HG03521 (cell line): ENCODE data around the gene ADAMTS19.

Experiments
- ATAC-seq: cut with Tn5 transposase; IDR thresholded peaks from one replicate; pipeline ENCODE4 v1.9.1; 2021; ENCODE audit warnings: mild to moderate bottlenecking, moderate library complexity; ENCODE audit not compliant: unreplicated experiment

ADAMTS19 gene

GRCh38 chr5:129465776-129466344, 5.8 kb downstream of the ADAMTS19 start:
- no peak for ATAC-seq

GRCh38 chr5:129474544-129474943, 14.4 kb downstream of the ADAMTS19 start:
- no peak for ATAC-seq

- ATAC-seq, result no peak
Observed at GRCh38 chr5:129476751-129477150, 16.7 kb downstream of the ADAMTS19 start.

GRCh38 chr5:129477532-129477931, 17.4 kb downstream of the ADAMTS19 start:
- ATAC-seq, result no peak

GRCh38 chr5:129481161-129481560, 21.1 kb downstream of the ADAMTS19 start:
- ATAC-seq, result no peak

- no peak for ATAC-seq
Observed at GRCh38 chr5:129496421-129496820, 36.3 kb downstream of the ADAMTS19 start.

- no peak for ATAC-seq
Observed at GRCh38 chr5:129496864-129497595, 36.9 kb downstream of the ADAMTS19 start.

- peak; percentile 58 for ATAC-seq
Observed at GRCh38 chr5:129499208-129499852, 39.2 kb downstream of the ADAMTS19 start.

- no peak for ATAC-seq
Observed at GRCh38 chr5:129500101-129500500, 40.0 kb downstream of the ADAMTS19 start.

- no peak for ATAC-seq
Observed at GRCh38 chr5:129506086-129506485, 46.0 kb downstream of the ADAMTS19 start.

- no peak for ATAC-seq
Observed at GRCh38 chr5:129506950-129507349, 46.9 kb downstream of the ADAMTS19 start.

- ATAC-seq, result no peak
Observed at GRCh38 chr5:129507527-129507926, 47.4 kb downstream of the ADAMTS19 start.

- ATAC-seq, result no peak
Observed at GRCh38 chr5:129508606-129509005, 48.5 kb downstream of the ADAMTS19 start.

- no peak for ATAC-seq
Observed at GRCh38 chr5:129509363-129509975, 49.4 kb downstream of the ADAMTS19 start.

- ATAC-seq, result no peak
Observed at GRCh38 chr5:129511291-129511690, 51.2 kb downstream of the ADAMTS19 start.

- no peak for ATAC-seq
Observed at GRCh38 chr5:129541051-129541450, 81.0 kb downstream of the ADAMTS19 start.

GRCh38 chr5:129541648-129542251, 81.7 kb downstream of the ADAMTS19 start:
- ATAC-seq, result peak; percentile 84

- ATAC-seq, result no peak
Observed at GRCh38 chr5:129547137-129547536, 87.0 kb downstream of the ADAMTS19 start.

- no peak for ATAC-seq
Observed at GRCh38 chr5:129554134-129554904, 94.2 kb downstream of the ADAMTS19 start.

GRCh38 chr5:129563585-129563984, 103.5 kb downstream of the ADAMTS19 start:
- ATAC-seq, result no peak

GRCh38 chr5:129569295-129569694, 109.2 kb downstream of the ADAMTS19 start:
- no peak for ATAC-seq
